HCT116 (cell line): Measurements from ENCODE around the gene C14orf132. TPM values are rescaled to one million over a fixed set of nuclear protein-coding genes. Genes with fewer than 3 reads are reported as not detected.

ENCODE experiments used
- ATAC-seq: fragments of 200-7000 bp; cut with Tn5 transposase; 2 replicates; pipeline ENCODE4 v1.9.1; 2020; ENCODE audit warnings: mild to moderate bottlenecking, moderate library complexity
- BruUV-seq: library from RNA; stranded (reverse); fragments of 400-500 nt; replicated peaks from 2 replicates; lab custom pipeline; 2021; lab: Mats Ljungman, UMichigan
- CTCF ChIA-PET: fragments of 300-600 bp; sonication (Branson Sonifier 250); formaldehyde crosslinking; loops from one replicate; lab custom pipeline; 2021; ENCODE audit warnings: antibody characterized with exemption; lab: Charles Lee
- POLR2A ChIA-PET: fragments of 300-600, 350-600 bp; sonication (Branson Sonifier 250); formaldehyde crosslinking; loops from one replicate; lab custom pipeline; 2021; ENCODE audit warnings: antibody characterized with exemption; lab: Charles Lee
- RAD21 ChIA-PET, 2 experiments: fragments of 300-600 bp; sonication (Branson Sonifier 250); formaldehyde crosslinking; loops; one replicate each; lab custom pipeline; 2023; ENCODE audit warnings: low total read pairs in 2 of 2; ENCODE audit not compliant: uncharacterized antibody in 2 of 2, unreplicated experiment in 2 of 2, low non-redundant PET in 1 of 2; lab: Charles Lee
- DNase-seq: peaks from one replicate; pipeline ENCODE4 v3.0.0-alpha.2; 2010; ENCODE audit warnings: low read depth, low spot score
- H2AFZ ChIP-seq: fragments of 200-600 bp; shearing (Covaris generic), sonication (generic); 2 replicates; pipeline ENCODE4 v1.6.1; 2017; ENCODE audit warnings: low read depth, mixed run types, mixed read lengths, antibody characterized with exemption, low read length; ENCODE audit not compliant: poor library complexity, severe bottlenecking
- H3K27ac ChIP-seq: 2 replicates; pipeline ENCODE4 v1.5.1; 2012; ENCODE audit warnings: low read depth, low read length
- H3K27me3 ChIP-seq: fragments of 200-600 bp; sonication (generic); 2 replicates; pipeline ENCODE4 v1.6.1; 2016; ENCODE audit warnings: mixed run types, low read length, mixed read lengths; ENCODE audit not compliant: insufficient read depth
- H3K36me3 ChIP-seq, 2 experiments: fragments of 200-500 bp in 1 of 2; fragments of 200-600 bp in 1 of 2; sonication (Bioruptor generic) in 1 of 2; sonication (generic) in 1 of 2; 2 replicates each; pipeline versions ENCODE4 v1.5.1 to v1.6.1; 2014 to 2016; ENCODE audit warnings: low read length in 2 of 2, inconsistent platforms in 1 of 2, mixed read lengths in 1 of 2, mixed run types in 1 of 2; ENCODE audit not compliant: insufficient read depth in 2 of 2, control insufficient read depth in 1 of 2
- H3K4me1 ChIP-seq, 2 experiments: fragments of 200-600 bp in 1 of 2; sonication (generic) in 1 of 2; 2 replicates each; pipeline versions ENCODE4 v1.5.1 to v1.6.1; 2012 to 2017; ENCODE audit warnings: low read length in 2 of 2, inconsistent platforms in 1 of 2, mild to moderate bottlenecking in 1 of 2, mixed read lengths in 1 of 2, mixed run types in 1 of 2, moderate library complexity in 1 of 2; ENCODE audit not compliant: insufficient read depth in 2 of 2, control insufficient read depth in 1 of 2
- H3K4me2 ChIP-seq: fragments of 200-600 bp; sonication (generic); 2 replicates; pipeline ENCODE4 v1.6.1; 2017; ENCODE audit warnings: mixed run types, low read length, mixed read lengths
- H3K4me3 ChIP-seq, 2 experiments: fragments of 200-600 bp in 1 of 2; sonication (generic) in 1 of 2; replicated peaks in 1 of 2; 2 replicates each; pipeline ENCODE4 v1.5.1; 2011 to 2016; ENCODE audit warnings: low read length in 2 of 2, control low read depth in 1 of 2, low read depth in 1 of 2, mild to moderate bottlenecking in 1 of 2, mixed read lengths in 1 of 2, mixed run types in 1 of 2
- H3K79me2 ChIP-seq: fragments of 200-600 bp; sonication (generic); 2 replicates; pipeline ENCODE4 v1.6.1; 2017; ENCODE audit warnings: mild to moderate bottlenecking, mixed run types, low read length, moderate library complexity, mixed read lengths; ENCODE audit not compliant: insufficient read depth
- H3K9ac ChIP-seq: fragments of 200-600 bp; sonication (generic); 2 replicates; pipeline ENCODE4 v1.6.1; 2016; ENCODE audit warnings: low read length, mixed read lengths
- H3K9me2 ChIP-seq: fragments of 200-600 bp; sonication (generic), shearing (Covaris generic); 2 replicates; pipeline ENCODE4 v1.6.1; 2017; ENCODE audit warnings: mixed run types, mild to moderate bottlenecking, moderate library complexity; ENCODE audit not compliant: insufficient read depth
- H3K9me3 ChIP-seq, 2 experiments: fragments of 200-500 bp in 1 of 2; fragments of 200-600 bp in 1 of 2; sonication (Bioruptor generic) in 1 of 2; sonication (generic) in 1 of 2; 2 replicates each; pipeline ENCODE4 v1.6.1; 2014 to 2017; ENCODE audit warnings: low read length in 2 of 2, mixed read lengths in 2 of 2, inconsistent platforms in 1 of 2, low read depth in 1 of 2, mild to moderate bottlenecking in 1 of 2, mixed run types in 1 of 2, moderate library complexity in 1 of 2; ENCODE audit not compliant: control insufficient read depth in 1 of 2, insufficient read depth in 1 of 2
- H4K20me1 ChIP-seq: fragments of 200-600 bp; sonication (generic), shearing (Covaris generic); 2 replicates; pipeline ENCODE4 v1.6.1; 2017; ENCODE audit warnings: mixed run types, mild to moderate bottlenecking, moderate library complexity; ENCODE audit not compliant: insufficient read depth
- CBX3 ChIP-seq: IDR thresholded peaks from 2 replicates; pipeline ENCODE4 v1.6.1; 2012; ENCODE audit warnings: low read depth
- EGR1 ChIP-seq: IDR thresholded peaks from 2 replicates; pipeline ENCODE4 v1.6.1; 2012; ENCODE audit warnings: low read depth
- EZH2phosphoT487 ChIP-seq: fragments of 200-600 bp; IDR thresholded peaks from 2 replicates; pipeline ENCODE4 v1.6.1; 2018; ENCODE audit warnings: antibody characterized with exemption, borderline replicate concordance
- FOSL1 ChIP-seq: IDR thresholded peaks from 2 replicates; pipeline ENCODE4 v1.6.1; 2012; ENCODE audit warnings: low read depth
- JUND ChIP-seq: IDR thresholded peaks from 2 replicates; pipeline ENCODE4 v1.6.1; 2012
- POLR2A ChIP-seq: IDR thresholded peaks from 2 replicates; pipeline ENCODE4 v1.7.0; 2011; ENCODE audit warnings: borderline replicate concordance; ENCODE audit not compliant: insufficient read depth, insufficient read length; ENCODE audit errors: extremely low read depth
- SRF ChIP-seq: IDR thresholded peaks from 2 replicates; pipeline ENCODE4 v1.6.1; 2012; ENCODE audit warnings: low read depth
- TCF7L2 ChIP-seq: IDR thresholded peaks from 2 replicates; pipeline ENCODE4 v1.7.0; 2011; ENCODE audit warnings: borderline replicate concordance, inconsistent platforms; ENCODE audit not compliant: insufficient read depth, insufficient read length; ENCODE audit errors: extremely low read depth
- intact Hi-C: fragments of 100-400 bp; cut with micrococcal nuclease; formaldehyde crosslinking; loops from 2 replicates; pipeline ENCODE4 v1.10.0; 2022
- total RNA-seq: library from RNA; stranded (reverse); gene quantifications from one replicate; pipeline ENCODE4 v1.2.1, GENCODE V29; 2021; ENCODE audit not compliant: unreplicated experiment
- TF ChIP-seq, protein P1 (sequence below): IDR thresholded peaks from 2 replicates; pipeline ENCODE4 v1.6.1; 2012
- TF ChIP-seq, protein P2 (sequence below): IDR thresholded peaks from 2 replicates; pipeline ENCODE4 v1.6.1; 2012
- TF ChIP-seq, protein P3 (sequence below), 3 experiments: fragments of 200-600 bp in 1 of 3; sonication (generic) in 1 of 3; IDR thresholded peaks in 2 of 3; conservative IDR thresholded peaks in 1 of 3; 2 replicates each; pipeline ENCODE4 v1.5.1; 2012 to 2017; ENCODE audit warnings: low read depth in 2 of 3, low read length in 2 of 3, antibody characterized with exemption in 1 of 3, borderline replicate concordance in 1 of 3, control low read depth in 1 of 3, mild to moderate bottlenecking in 1 of 3, mixed read lengths in 1 of 3, mixed run types in 1 of 3, moderate library complexity in 1 of 3; ENCODE audit not compliant: insufficient read depth in 1 of 3

The C14orf132 gene
- total RNA-seq, 1 experiment from 2014 or later, result 3.4 TPM

DNA sequence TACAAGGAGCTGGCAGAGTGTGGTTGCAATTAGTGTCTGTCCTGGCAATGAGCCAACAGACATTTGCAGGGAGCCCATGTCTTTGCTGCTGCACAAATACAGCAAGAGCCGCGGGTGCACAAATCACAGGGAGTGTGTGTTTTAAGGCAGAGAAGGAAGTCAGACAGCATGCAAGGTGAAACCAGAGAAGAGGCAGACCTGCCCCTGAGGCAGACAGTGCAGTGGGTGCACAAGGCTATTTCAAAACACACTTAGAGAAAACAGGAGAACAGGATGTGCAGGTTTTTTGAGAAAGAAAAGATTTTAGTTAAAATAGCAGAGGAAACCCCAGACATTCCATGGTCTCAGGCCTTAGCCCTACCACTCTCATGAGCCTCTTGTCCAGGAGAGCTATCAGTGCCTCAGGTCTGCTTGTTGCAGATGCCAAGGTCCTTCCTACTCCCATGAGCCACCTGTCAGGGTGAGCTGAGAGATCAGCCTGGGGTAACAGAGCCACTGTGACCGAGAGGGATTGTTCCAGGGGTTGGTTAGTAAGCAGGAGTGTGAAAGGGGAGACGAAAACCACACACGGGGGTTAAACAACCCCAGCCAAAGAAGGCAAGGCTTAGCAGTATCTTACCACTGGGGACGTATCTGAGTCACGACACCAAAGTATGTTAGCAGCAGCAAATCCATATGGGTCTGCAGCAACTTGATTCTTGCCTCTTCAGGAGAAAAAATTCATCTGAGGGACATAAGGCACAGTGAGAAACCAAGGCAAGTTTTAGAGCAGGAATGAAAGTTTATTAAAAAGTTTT is 78.1 kb downstream of the C14orf132 start:
- no peak overlapping the region for H3K9ac ChIP-seq
- H3K4me2 ChIP-seq, result no peak overlapping the region
- H3K79me2 ChIP-seq, result no peaks in the 10 kb centered on the region
- intact Hi-C loops, result no loop called here
- no peaks in the 10 kb centered on the region for H4K20me1 ChIP-seq
- H3K9me3 ChIP-seq, result no peaks in the 10 kb centered on the region
- H3K4me1 ChIP-seq, result no peaks in the 10 kb centered on the region
- no TSS peak for BruUV-seq
- RAD21 ChIA-PET, result no interaction called here
- POLR2A ChIA-PET, result no interaction called here
- ATAC-seq (no peak), DNase-seq (no peak)
- no peaks in the 10 kb centered on the region for H3K36me3 ChIP-seq
- CTCF ChIA-PET, result no interaction called here
- TF ChIP-seq EGR1 (no peak), EZH2phosphoT487 (no peak), CBX3 (no peak), FOSL1 (no peak)
- TF ChIP-seq, protein P1, sequence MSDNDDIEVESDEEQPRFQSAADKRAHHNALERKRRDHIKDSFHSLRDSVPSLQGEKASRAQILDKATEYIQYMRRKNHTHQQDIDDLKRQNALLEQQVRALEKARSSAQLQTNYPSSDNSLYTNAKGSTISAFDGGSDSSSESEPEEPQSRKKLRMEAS, result no peak
- H3K9me2 ChIP-seq, result no peaks in the 10 kb centered on the region
- H2AFZ ChIP-seq, result no peak overlapping the region
- no peak overlapping the region for H3K4me3 ChIP-seq
- no peaks in the 10 kb centered on the region for H3K27me3 ChIP-seq
- H3K27ac ChIP-seq, result no peak overlapping the region

DNA sequence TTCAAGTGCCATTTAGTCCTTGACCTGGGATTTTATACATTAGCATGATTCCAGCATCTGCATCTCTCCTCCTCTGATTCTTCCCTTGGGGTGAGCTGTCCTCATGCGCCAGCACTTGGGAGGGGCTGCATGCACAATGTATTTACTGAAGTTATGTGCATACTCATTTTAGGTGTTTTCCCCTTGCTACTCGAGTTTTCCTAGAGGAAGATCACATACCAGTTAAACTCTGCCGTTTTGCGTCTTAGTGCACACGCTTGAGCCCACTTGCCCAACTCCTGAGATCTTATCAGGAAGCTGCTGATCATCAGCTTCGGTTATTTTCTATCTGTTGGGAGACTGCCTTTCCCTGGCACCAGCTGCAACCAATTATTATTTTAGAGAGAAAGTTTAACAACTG is 78.8 kb downstream of the C14orf132 start:
- CTCF ChIA-PET, result no interaction called here
- no peak for TF ChIP-seq SRF
- TF ChIP-seq, protein P2, sequence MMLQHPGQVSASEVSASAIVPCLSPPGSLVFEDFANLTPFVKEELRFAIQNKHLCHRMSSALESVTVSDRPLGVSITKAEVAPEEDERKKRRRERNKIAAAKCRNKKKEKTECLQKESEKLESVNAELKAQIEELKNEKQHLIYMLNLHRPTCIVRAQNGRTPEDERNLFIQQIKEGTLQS, result no peak
- TF ChIP-seq TCF7L2, result no peak
- TF ChIP-seq, protein P3, sequence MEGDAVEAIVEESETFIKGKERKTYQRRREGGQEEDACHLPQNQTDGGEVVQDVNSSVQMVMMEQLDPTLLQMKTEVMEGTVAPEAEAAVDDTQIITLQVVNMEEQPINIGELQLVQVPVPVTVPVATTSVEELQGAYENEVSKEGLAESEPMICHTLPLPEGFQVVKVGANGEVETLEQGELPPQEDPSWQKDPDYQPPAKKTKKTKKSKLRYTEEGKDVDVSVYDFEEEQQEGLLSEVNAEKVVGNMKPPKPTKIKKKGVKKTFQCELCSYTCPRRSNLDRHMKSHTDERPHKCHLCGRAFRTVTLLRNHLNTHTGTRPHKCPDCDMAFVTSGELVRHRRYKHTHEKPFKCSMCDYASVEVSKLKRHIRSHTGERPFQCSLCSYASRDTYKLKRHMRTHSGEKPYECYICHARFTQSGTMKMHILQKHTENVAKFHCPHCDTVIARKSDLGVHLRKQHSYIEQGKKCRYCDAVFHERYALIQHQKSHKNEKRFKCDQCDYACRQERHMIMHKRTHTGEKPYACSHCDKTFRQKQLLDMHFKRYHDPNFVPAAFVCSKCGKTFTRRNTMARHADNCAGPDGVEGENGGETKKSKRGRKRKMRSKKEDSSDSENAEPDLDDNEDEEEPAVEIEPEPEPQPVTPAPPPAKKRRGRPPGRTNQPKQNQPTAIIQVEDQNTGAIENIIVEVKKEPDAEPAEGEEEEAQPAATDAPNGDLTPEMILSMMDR (IDR thresholded peaks at IDR 0.05 in 2 of 3, conservative IDR thresholded peaks at IDR 0.05 in 1 of 3; ENCODE audit: borderline replicate concordance in 1 of 3, insufficient read depth in 1 of 3, low read depth in 2 of 3, low read length in 2 of 3), result no peak
- no peak for TF ChIP-seq POLR2A
- TF ChIP-seq FOSL1, result no peak
- TF ChIP-seq JUND, result no peak
- TF ChIP-seq, protein P1, result no peak

More for the DNA sequence above, 78.8 kb downstream of the C14orf132 start:
- ChIA-PET RAD21 (no interaction called here), POLR2A (no interaction called here)
- BruUV-seq, result no TSS peak
- Histone ChIP-seq H3K9me3 (no peaks in the 10 kb centered on the region), H3K79me2 (no peaks in the 10 kb centered on the region), H3K36me3 (no peaks in the 10 kb centered on the region), H3K27me3 (no peaks in the 10 kb centered on the region), H3K9ac (no peak overlapping the region), H4K20me1 (no peaks in the 10 kb centered on the region), H3K4me3 (no peak overlapping the region), H3K4me1 (no peaks in the 10 kb centered on the region), H3K4me2 (no peak overlapping the region), H3K27ac (no peak overlapping the region), H3K9me2 (no peaks in the 10 kb centered on the region), H2AFZ (no peak overlapping the region)
- no peak for ATAC-seq
- intact Hi-C loops, result no loop called here
- no peak for DNase-seq
